ENCODE data around the gene HSD17B2.

DNA sequence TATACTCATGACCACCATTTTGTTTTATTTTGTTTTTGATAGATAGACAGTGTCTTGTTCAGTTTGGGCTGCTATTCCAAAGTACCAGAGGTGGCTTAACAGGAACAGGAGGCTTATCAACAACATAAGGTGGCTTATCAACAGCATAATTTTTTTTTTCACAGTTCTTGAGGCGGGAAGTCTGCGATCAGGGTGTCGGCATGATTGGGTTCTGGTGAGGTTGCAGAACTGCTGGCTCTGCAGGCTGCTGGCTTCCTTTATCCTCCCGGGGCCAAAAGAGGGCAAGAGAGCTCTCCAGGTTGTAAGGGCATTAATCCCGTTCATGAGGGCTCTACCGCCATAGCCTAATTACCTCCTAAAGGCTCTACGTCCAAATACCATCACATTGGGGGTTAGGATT is 11.8 kb upstream of the HSD17B2 start:
- TF ChIP-seq, protein P1, sequence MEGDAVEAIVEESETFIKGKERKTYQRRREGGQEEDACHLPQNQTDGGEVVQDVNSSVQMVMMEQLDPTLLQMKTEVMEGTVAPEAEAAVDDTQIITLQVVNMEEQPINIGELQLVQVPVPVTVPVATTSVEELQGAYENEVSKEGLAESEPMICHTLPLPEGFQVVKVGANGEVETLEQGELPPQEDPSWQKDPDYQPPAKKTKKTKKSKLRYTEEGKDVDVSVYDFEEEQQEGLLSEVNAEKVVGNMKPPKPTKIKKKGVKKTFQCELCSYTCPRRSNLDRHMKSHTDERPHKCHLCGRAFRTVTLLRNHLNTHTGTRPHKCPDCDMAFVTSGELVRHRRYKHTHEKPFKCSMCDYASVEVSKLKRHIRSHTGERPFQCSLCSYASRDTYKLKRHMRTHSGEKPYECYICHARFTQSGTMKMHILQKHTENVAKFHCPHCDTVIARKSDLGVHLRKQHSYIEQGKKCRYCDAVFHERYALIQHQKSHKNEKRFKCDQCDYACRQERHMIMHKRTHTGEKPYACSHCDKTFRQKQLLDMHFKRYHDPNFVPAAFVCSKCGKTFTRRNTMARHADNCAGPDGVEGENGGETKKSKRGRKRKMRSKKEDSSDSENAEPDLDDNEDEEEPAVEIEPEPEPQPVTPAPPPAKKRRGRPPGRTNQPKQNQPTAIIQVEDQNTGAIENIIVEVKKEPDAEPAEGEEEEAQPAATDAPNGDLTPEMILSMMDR (IDR thresholded peaks at IDR 0.05 in 2 of 3, conservative IDR thresholded peaks at IDR 0.05 in 1 of 3; ENCODE audit: borderline replicate concordance in 1 of 3, insufficient read depth in 1 of 3, low read depth in 2 of 3, low read length in 2 of 3) = no peak
- TF ChIP-seq POLR2A (IDR thresholded peaks at IDR 0.05; ENCODE audit: borderline replicate concordance, extremely low read depth, insufficient read depth, insufficient read length) (no peak), CEBPB (IDR thresholded peaks at IDR 0.05; ENCODE audit: low read depth) (no peak), EZH2 (IDR thresholded peaks at IDR 0.05) (no peak), SIN3A (IDR thresholded peaks at IDR 0.05; ENCODE audit: low read depth) (no peak), POLR2AphosphoS5 (IDR thresholded peaks at IDR 0.05; ENCODE audit: low read depth, low read length) (no peak), FOSL1 (IDR thresholded peaks at IDR 0.05; ENCODE audit: low read depth) (no peak), SP1 (IDR thresholded peaks at IDR 0.05; ENCODE audit: low read depth) (no peak), SRF (IDR thresholded peaks at IDR 0.05; ENCODE audit: low read depth) (no peak), CBX3 (IDR thresholded peaks at IDR 0.05; ENCODE audit: low read depth) (no peak), ELF1 (IDR thresholded peaks at IDR 0.05; ENCODE audit: borderline replicate concordance, low read depth) (no peak), YY1 (IDR thresholded peaks at IDR 0.05; ENCODE audit: extremely low read depth, insufficient replicate concordance, low read depth, low read length) (no peak)
- TF ChIP-seq, protein P2, sequence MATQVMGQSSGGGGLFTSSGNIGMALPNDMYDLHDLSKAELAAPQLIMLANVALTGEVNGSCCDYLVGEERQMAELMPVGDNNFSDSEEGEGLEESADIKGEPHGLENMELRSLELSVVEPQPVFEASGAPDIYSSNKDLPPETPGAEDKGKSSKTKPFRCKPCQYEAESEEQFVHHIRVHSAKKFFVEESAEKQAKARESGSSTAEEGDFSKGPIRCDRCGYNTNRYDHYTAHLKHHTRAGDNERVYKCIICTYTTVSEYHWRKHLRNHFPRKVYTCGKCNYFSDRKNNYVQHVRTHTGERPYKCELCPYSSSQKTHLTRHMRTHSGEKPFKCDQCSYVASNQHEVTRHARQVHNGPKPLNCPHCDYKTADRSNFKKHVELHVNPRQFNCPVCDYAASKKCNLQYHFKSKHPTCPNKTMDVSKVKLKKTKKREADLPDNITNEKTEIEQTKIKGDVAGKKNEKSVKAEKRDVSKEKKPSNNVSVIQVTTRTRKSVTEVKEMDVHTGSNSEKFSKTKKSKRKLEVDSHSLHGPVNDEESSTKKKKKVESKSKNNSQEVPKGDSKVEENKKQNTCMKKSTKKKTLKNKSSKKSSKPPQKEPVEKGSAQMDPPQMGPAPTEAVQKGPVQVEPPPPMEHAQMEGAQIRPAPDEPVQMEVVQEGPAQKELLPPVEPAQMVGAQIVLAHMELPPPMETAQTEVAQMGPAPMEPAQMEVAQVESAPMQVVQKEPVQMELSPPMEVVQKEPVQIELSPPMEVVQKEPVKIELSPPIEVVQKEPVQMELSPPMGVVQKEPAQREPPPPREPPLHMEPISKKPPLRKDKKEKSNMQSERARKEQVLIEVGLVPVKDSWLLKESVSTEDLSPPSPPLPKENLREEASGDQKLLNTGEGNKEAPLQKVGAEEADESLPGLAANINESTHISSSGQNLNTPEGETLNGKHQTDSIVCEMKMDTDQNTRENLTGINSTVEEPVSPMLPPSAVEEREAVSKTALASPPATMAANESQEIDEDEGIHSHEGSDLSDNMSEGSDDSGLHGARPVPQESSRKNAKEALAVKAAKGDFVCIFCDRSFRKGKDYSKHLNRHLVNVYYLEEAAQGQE (IDR thresholded peaks at IDR 0.05; ENCODE audit: low read depth) = no peak
- TF ChIP-seq, protein P3, sequence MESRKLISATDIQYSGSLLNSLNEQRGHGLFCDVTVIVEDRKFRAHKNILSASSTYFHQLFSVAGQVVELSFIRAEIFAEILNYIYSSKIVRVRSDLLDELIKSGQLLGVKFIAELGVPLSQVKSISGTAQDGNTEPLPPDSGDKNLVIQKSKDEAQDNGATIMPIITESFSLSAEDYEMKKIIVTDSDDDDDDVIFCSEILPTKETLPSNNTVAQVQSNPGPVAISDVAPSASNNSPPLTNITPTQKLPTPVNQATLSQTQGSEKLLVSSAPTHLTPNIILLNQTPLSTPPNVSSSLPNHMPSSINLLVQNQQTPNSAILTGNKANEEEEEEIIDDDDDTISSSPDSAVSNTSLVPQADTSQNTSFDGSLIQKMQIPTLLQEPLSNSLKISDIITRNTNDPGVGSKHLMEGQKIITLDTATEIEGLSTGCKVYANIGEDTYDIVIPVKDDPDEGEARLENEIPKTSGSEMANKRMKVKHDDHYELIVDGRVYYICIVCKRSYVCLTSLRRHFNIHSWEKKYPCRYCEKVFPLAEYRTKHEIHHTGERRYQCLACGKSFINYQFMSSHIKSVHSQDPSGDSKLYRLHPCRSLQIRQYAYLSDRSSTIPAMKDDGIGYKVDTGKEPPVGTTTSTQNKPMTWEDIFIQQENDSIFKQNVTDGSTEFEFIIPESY (IDR thresholded peaks at IDR 0.05; ENCODE audit: extremely low read depth, insufficient replicate concordance, low read length) = no peak
